DMS153 treated with DMSO at 0.1 percent for 48 hours (cell line): Measurements from ENCODE around the gene ANLN.

Experiments
- DNase-seq: peaks from one replicate; lab custom pipeline; 2025; ENCODE audit not compliant: unreplicated experiment; lab: John Stamatoyannopoulos, UW

ANLN gene

DNA sequence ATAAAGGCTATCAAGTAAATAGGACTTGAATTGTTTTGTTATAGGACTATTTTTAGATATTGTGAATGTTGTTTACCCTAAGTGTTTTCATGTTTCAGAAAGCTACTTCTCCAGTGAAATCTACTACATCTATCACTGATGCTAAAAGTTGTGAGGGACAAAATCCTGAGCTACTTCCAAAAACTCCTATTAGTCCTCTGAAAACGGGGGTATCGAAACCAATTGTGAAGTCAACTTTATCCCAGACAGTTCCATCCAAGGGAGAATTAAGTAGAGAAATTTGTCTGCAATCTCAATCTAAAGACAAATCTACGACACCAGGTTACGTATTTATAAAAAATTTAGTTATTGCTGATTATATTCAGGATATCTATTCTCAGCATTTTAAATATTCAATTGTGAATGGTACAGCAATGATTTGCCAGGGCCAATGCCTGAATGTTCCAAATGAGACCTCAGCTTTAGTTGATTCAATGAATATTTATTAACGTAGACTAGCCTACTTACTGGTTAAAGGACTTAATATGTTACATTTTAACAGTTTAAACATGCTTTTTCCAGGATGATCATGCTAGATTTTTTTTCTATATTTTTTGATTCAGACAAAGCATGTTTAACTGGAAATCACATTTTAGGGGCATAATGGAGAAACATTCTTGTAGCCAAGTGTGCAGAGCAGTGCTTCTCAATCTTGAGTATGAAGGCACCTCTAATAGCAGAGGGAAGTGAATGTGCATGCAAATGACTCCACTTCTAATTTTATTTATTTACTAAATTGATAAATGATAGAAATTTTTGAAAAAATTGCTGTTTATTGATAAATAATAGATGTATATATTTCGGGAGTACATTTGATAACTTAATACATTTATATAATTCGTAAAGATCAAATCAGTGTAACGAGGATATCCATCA, 18.2 kb downstream of the ANLN start:
- DNase-seq, result no peak

DNA sequence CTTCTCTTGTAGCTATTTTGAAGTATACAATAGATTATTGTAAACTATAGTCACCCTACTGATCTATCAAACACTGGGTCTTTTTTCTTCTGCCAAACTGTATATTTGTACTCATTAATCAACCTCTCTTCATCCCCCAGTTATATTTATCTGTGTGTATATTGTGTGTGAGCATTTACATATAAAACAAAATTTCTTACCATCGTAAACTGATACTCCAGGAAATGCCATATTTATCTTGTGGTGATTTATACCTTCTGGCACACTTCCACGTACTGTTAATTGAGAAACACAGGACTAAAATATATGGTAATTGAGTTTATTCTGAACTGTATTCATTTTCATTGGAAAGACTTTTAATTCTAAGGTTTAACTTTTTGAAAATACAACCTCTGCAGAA, 18.9 kb downstream of the ANLN start:
- peak; percentile 49 for DNase-seq

GRCh38 chr7:36409180-36409579, 19.5 kb downstream of the ANLN start:
- DNase-seq, result peak; percentile 49

DNA sequence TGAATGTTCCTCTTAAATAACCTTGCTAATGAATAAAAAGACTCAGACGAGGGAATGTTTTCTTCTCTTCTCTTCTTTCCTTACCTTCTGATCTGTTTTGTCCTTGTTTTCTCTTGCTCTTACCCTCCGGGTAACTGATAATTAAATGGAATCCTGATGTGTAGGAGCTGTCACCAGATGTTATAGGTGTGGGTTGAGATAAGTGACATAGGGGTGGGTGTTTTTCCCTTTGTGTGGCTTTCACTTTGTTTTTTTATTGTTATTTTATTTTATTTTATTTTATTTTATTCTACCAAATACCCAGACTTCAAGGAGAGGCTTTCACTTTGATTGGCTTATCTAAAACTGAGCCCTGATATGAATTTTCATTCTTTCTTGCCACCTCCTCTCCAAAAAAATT, 25.5 kb downstream of the ANLN start:
- no peak for DNase-seq

- no peak for DNase-seq
Observed at GRCh38 chr7:36416251-36416650, 26.6 kb downstream of the ANLN start.

DNA sequence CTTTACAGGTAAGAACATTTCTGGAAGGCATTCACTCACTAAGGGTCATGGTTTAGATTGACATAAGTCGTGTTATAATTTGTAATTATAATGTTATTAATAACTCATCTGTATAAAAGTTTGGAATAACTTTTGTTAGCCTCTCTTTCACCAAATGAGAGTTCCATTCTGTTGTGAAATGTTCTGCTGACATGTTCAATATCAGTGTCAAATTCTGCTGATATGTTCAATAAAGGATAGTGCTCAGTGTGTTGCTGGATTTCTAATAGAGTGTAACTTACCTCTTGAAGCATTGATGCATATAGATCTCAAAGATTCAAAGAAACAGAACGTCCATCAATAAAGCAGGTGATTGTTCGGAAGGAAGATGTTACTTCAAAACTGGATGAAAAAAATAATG, 30.6 kb downstream of the ANLN start:
- no peak for DNase-seq

GRCh38 chr7:36422072-36422471, 32.4 kb downstream of the ANLN start:
- DNase-seq, result no peak

GRCh38 chr7:36423633-36424032, 34.0 kb downstream of the ANLN start:
- DNase-seq, result no peak

DNA sequence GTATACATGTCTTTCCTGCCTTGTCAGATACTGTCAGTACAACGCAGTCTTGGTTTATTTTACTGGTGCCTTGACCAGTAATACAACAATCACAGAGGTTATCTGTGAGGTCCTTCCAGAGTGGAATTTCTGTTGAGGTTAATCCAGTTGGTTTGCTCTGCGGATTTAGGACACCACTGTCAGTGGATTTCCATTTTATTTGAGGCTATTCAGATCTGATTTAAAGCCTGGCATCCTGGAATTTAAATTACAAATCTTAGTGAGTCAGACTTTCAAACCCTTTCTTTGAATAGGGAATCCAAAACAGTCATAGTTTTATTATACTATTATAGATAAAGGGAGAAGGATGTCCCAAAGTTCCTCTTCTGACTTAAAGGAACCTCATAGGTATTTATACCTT, 40.5 kb downstream of the ANLN start:
- no peak for DNase-seq

- DNase-seq, result no peak
Observed at GRCh38 chr7:36430881-36431280, 41.2 kb downstream of the ANLN start.

DNA sequence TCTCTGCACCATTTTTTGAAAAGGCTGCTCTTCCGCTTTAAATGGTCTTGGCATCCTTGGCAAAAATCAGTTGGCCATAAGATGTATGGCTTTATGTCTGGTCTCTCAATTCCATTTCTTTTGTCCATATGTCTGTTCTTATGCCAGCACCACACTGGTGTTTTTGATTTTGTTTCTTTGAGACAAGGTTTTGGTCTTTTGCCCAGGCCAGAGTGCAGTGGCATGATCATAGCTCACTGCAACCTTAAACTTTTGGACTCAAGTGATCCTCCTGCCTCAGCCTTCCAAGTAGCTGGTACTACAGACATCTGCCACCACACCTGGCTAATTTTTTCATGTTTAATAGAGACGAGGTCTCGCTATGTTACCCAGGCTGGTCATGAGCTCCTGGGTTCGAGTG, 48.5 kb downstream of the ANLN start:
- no peak for DNase-seq

GRCh38 chr7:36439624-36440023, 50.0 kb downstream of the ANLN start:
- DNase-seq, result no peak

DNA sequence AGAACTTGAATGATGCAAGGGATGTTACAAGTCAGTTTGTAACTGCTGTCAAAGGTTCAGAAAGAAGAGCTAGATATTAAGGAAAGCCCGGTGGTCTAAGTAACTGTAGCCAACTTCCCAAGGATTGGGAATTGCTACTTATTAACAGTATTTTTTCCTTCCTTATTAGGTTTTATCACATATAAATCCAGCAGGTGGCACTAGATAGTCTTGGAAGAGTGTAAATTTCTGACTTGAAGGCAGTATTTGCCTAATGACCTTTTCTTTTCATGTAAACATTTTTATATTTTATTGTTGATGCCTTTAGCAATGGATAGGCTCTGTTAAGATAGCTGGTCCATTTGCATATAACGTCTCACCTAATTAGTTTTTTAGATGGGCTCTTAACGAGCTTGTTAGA, 51.2 kb downstream of the ANLN start:
- peak; percentile 7 for DNase-seq

DNA sequence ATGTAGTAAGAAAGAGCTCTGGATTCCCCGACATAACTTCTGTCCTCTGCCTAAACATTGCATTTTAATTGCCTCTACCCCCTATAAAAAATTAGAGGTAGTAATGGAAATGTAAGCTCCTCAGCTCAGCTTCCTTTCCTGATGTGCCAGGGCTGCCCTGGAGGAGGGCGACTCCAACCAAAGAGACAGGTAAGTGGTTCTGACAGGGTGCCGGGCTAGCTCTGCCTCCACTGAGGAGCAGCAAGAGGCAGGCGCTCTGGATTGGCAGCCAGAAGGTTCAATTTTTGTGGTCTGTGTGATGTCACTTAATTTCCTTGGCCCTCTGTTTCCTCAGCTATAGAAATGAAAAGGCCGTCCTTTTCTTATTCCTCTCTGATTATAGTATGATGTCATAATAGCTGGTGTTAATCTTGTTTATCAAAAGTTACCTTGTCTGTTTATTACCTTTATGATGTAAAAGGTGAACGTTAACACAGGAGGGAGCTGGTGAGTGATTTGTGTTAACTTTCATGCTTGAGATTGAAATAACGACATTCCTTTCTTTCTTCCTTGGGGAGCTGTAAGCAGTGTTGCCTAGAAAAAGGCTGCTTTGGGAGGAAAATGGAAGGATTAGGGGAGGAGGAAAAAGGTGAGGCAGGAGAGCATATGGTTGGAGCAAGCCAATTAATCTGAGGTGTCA, 51.8 kb downstream of the ANLN start:
- DNase-seq, result no peak

DNA sequence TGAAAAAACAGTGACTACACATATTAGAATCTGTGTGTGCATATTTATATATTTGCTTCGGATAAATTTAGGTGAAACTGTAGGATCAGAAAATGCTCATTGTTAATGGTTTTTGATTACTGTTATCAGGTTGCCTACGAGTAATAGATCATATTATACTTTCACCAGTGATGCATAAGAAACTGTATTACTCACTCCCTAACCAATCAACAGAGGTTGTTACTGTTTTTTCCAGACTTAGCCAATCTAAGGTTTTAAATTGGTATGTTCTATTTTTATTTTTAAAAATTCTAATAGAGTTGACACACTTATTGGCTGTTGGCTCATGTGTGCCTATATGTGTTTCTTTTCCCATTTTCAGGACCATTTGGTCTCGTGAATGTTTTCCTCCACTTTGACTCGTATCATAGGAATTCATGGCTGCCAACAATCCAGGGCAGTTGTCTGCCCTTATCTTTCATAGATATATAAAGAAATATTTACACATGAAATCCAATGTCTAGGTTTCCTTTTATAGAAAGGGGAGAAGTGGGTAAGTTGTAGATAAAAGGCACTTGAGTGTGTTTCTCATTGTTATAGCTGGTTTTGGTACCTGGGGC, 59.2 kb downstream of the ANLN start:
- peak; percentile 13 for DNase-seq

GRCh38 chr7:36449685-36450084, 60.0 kb downstream of the ANLN start:
- DNase-seq, result no peak

DNA sequence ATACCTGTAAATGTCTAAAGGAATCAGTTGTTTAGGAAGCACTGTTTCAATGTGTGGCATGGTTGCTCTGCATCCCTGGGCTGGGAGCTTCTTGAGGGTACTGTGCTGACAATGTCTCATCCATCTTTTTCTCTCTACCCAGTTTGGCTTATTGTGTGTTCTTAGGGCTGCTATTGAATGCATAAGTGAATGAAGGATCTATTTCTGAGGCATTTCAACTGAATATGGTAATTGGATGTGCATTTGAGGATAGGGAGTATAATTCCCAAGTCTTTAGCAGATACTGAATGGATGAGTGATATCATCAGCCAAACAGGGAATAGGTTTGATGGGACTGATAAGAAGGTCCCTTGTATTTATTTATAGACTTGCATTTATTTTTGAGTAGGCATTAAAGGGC, 64.1 kb downstream of the ANLN start:
- DNase-seq, result no peak

- DNase-seq, result no peak
Observed at GRCh38 chr7:36455646-36456045, 66.0 kb downstream of the ANLN start.

GRCh38 chr7:36456138-36456537, 66.5 kb downstream of the ANLN start:
- DNase-seq, result no peak

GRCh38 chr7:36456548-36456947, 66.9 kb downstream of the ANLN start:
- DNase-seq, result no peak

DNA sequence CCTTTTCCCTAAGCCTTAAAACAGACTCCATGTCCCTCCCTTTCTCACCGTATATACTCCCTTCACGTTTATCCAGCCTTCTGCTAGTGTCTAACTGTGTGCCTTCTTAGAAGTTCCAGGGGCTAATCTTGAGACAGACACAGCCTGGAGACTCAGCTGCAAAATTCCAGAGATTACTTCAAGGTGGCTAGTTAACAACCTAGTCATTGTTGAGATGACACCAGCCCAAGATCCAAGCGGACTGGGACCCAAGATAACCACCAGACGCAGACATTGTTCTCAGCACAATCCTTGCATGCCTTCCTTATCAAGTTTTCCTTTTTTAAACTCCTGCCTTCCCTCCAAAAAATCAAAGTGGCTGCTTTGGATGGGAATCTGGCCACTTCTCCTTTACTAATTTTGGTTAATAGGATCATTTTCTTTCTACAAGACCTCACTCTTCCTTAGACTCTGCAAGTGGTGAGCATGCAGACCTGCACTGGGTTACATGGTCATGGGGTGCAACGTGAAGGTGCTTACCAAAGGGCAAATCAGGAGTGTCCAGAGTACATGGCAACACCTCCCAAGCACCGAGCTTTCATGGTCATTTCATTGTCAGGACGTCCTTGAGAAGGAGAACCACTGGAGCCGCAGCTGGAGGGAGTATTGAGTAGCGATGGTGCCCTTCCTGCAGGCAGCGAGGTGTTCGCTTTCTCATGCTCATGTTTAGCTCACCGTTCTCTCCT, 69.7 kb downstream of the ANLN start:
- no peak for DNase-seq
